H9 (cell line): ENCODE measurements around the gene MAP1B. TPM values are rescaled to one million over a fixed set of nuclear protein-coding genes. Genes with fewer than 3 reads are reported as not detected.

Experiments used
- DNase-seq: peaks from one replicate; pipeline ENCODE4 v3.0.0-alpha.2; 2017
- H2AFZ ChIP-seq: one replicate; pipeline ENCODE4 v1.6.1; 2013; ENCODE audit warnings: mild to moderate bottlenecking, low read length, control low read depth, moderate library complexity
- H2AK5ac ChIP-seq: 2 replicates; pipeline ENCODE4 v1.6.1; 2013; ENCODE audit warnings: low read length, control low read depth, mixed read lengths; ENCODE audit not compliant: insufficient read length
- H2BK120ac ChIP-seq: one replicate; pipeline ENCODE4 v1.6.1; 2013; ENCODE audit warnings: low read depth, mild to moderate bottlenecking, low read length, control low read depth, inconsistent platforms; ENCODE audit not compliant: poor library complexity, severe bottlenecking
- H2BK12ac ChIP-seq: 2 replicates; pipeline ENCODE4 v1.6.1; 2013; ENCODE audit warnings: low read length, control low read depth, mixed read lengths, low read depth; ENCODE audit not compliant: insufficient read length
- H2BK15ac ChIP-seq: 2 replicates; pipeline ENCODE4 v1.6.1; 2013; ENCODE audit warnings: low read depth, low read length, control low read depth
- H2BK20ac ChIP-seq: one replicate; pipeline ENCODE4 v1.6.1; 2013; ENCODE audit warnings: low read depth, mild to moderate bottlenecking, low read length, control low read depth, inconsistent platforms; ENCODE audit not compliant: poor library complexity, severe bottlenecking
- H2BK5ac ChIP-seq: 2 replicates; pipeline ENCODE4 v1.6.1; 2013; ENCODE audit warnings: low read length, control low read depth, mixed read lengths; ENCODE audit not compliant: insufficient read length
- H3K14ac ChIP-seq: 2 replicates; pipeline ENCODE4 v1.6.1; 2013; ENCODE audit warnings: low read length, control low read depth; ENCODE audit not compliant: insufficient read depth
- H3K18ac ChIP-seq: 2 replicates; pipeline ENCODE4 v1.6.1; 2013; ENCODE audit warnings: low read depth, mild to moderate bottlenecking, mixed read lengths, low read length, control low read depth; ENCODE audit not compliant: insufficient read length
- H3K23ac ChIP-seq: 2 replicates; pipeline ENCODE4 v1.6.1; 2013; ENCODE audit warnings: low read length, control low read depth, mixed read lengths, low read depth; ENCODE audit not compliant: insufficient read length
- H3K23me2 ChIP-seq: 2 replicates; pipeline ENCODE4 v1.6.1; 2013; ENCODE audit warnings: low read depth, mild to moderate bottlenecking, mixed read lengths, low read length, control low read depth; ENCODE audit not compliant: insufficient read length, poor library complexity, severe bottlenecking
- H3K27ac ChIP-seq: 2 replicates; pipeline ENCODE4 v1.5.1; 2013; ENCODE audit warnings: low read length, control low read depth, mixed read lengths, low read depth; ENCODE audit not compliant: insufficient read length
- H3K27me3 ChIP-seq: 2 replicates; pipeline ENCODE4 v1.6.1; 2013; ENCODE audit warnings: low read length, control low read depth, inconsistent platforms; ENCODE audit not compliant: insufficient read depth
- H3K4ac ChIP-seq: 2 replicates; pipeline ENCODE4 v1.6.1; 2013; ENCODE audit warnings: low read depth, mild to moderate bottlenecking, control low read depth, inconsistent platforms, low read length, moderate library complexity
- H3K4me1 ChIP-seq: 2 replicates; pipeline ENCODE4 v1.6.1; 2013; ENCODE audit warnings: low read length, control low read depth, inconsistent platforms; ENCODE audit not compliant: insufficient read depth
- H3K4me2 ChIP-seq: 2 replicates; pipeline ENCODE4 v1.6.1; 2013; ENCODE audit warnings: low read length, control low read depth, mixed read lengths; ENCODE audit not compliant: insufficient read length, insufficient read depth
- H3K56ac ChIP-seq: 2 replicates; pipeline ENCODE4 v1.6.1; 2013; ENCODE audit warnings: low read depth, mild to moderate bottlenecking, mixed read lengths, low read length, control low read depth; ENCODE audit not compliant: insufficient read length
- H3K79me1 ChIP-seq: 2 replicates; pipeline ENCODE4 v1.6.1; 2013; ENCODE audit warnings: low read depth, mild to moderate bottlenecking, moderate library complexity, low read length, control low read depth, inconsistent platforms; ENCODE audit not compliant: insufficient read depth, poor library complexity, severe bottlenecking
- H3K79me2 ChIP-seq: 2 replicates; pipeline ENCODE4 v1.6.1; 2013; ENCODE audit warnings: low read length, control low read depth, inconsistent platforms; ENCODE audit not compliant: insufficient read depth
- H3K9ac ChIP-seq: 2 replicates; pipeline ENCODE4 v1.6.1; 2013; ENCODE audit warnings: low read length, control low read depth, mixed read lengths; ENCODE audit not compliant: insufficient read length; ENCODE audit errors: extremely low read depth
- H3K9me3 ChIP-seq: one replicate; pipeline ENCODE4 v1.6.1; 2013; ENCODE audit warnings: low read depth, low read length, inconsistent platforms; ENCODE audit not compliant: control insufficient read depth
- H3T11ph ChIP-seq: one replicate; pipeline ENCODE4 v1.6.1; 2013; ENCODE audit warnings: mild to moderate bottlenecking, low read length, control low read depth, inconsistent platforms
- H4K20me1 ChIP-seq: one replicate; pipeline ENCODE4 v1.6.1; 2013; ENCODE audit not compliant: control insufficient read depth, insufficient read length, insufficient read depth
- H4K5ac ChIP-seq: 2 replicates; pipeline ENCODE4 v1.6.1; 2013; ENCODE audit warnings: low read depth, mild to moderate bottlenecking, mixed read lengths, low read length, control low read depth; ENCODE audit not compliant: insufficient read length
- H4K8ac ChIP-seq: replicated peaks from 2 replicates; pipeline ENCODE4 v1.6.1; 2013; ENCODE audit warnings: low read length, control low read depth, mixed read lengths, low read depth; ENCODE audit not compliant: insufficient read length
- H4K91ac ChIP-seq: 2 replicates; pipeline ENCODE4 v1.6.1; 2013; ENCODE audit warnings: low read depth, mild to moderate bottlenecking, moderate library complexity, mixed read lengths, low read length, control low read depth; ENCODE audit not compliant: insufficient read length
- H3K27ac Mint-ChIP-seq, 3 experiments: 2 replicates in 2 of 3; 3 replicates in 1 of 3; pipeline ENCODE4 v1.8.0; 2020 to 2021; ENCODE audit warnings: mixed read lengths in 3 of 3, mild to moderate bottlenecking in 1 of 3, moderate library complexity in 1 of 3
- H3K27me3 Mint-ChIP-seq: 2 replicates; pipeline ENCODE4 v1.8.0; 2021; ENCODE audit warnings: low read depth, mild to moderate bottlenecking, moderate library complexity, mixed read lengths
- H3K36me3 Mint-ChIP-seq, 3 experiments: 2 replicates in 2 of 3; 3 replicates in 1 of 3; pipeline ENCODE4 v1.8.0; 2020 to 2021; ENCODE audit warnings: low read depth in 3 of 3, mixed read lengths in 3 of 3; ENCODE audit not compliant: insufficient read depth in 1 of 3
- H3K4me1 Mint-ChIP-seq, 2 experiments: 2 replicates each; pipeline ENCODE4 v1.8.0; 2020; ENCODE audit warnings: mixed read lengths in 2 of 2
- H3K4me3 Mint-ChIP-seq, 2 experiments: 2 replicates in 1 of 2; 3 replicates in 1 of 2; pipeline ENCODE4 v1.8.0; 2020 to 2021; ENCODE audit warnings: mild to moderate bottlenecking in 2 of 2, mixed read lengths in 2 of 2, moderate library complexity in 1 of 2
- H3K9me3 Mint-ChIP-seq, 2 experiments: 2 replicates in 1 of 2; 3 replicates in 1 of 2; pipeline ENCODE4 v1.8.0; 2020; ENCODE audit warnings: mild to moderate bottlenecking in 2 of 2, mixed read lengths in 2 of 2, moderate library complexity in 1 of 2
- WGBS: extraction: QIAGEN DNeasy Blood & Tissue Kit; methylation state at CpG from one replicate; pipeline ENCODE4 v1.1.7; 2013; ENCODE audit warnings: missing lambda C conversion rate, low lambda C conversion rate, mixed read lengths; ENCODE audit not compliant: insufficient read length; ENCODE audit errors: extremely low coverage; 5-methylcytosine and 5-hydroxymethylcytosine counted together
- total RNA-seq: library from RNA; stranded (reverse); gene quantifications from 2 replicates; pipeline ENCODE4 v1.2.1, GENCODE V29; 2021
- TF ChIP-seq, protein P1 (sequence below): fragments of 200-600 bp; sonication (generic); conservative IDR thresholded peaks from 3 replicates; pipeline ENCODE4 v1.8.0; 2021; ENCODE audit warnings: antibody characterized with exemption, mild to moderate bottlenecking

Gene MAP1B
- total RNA-seq, 1 experiment from 2014 or later = 67.5 TPM

- no peaks in the 10 kb centered on the region for H3K27me3 Mint-ChIP-seq
- no peak overlapping the region for H3T11ph ChIP-seq
- no peak overlapping the region for H2BK5ac ChIP-seq
- no peak overlapping the region for H3K4me2 ChIP-seq
- no peak overlapping the region for H3K56ac ChIP-seq
- no peak for DNase-seq
- TF ChIP-seq, protein P1, sequence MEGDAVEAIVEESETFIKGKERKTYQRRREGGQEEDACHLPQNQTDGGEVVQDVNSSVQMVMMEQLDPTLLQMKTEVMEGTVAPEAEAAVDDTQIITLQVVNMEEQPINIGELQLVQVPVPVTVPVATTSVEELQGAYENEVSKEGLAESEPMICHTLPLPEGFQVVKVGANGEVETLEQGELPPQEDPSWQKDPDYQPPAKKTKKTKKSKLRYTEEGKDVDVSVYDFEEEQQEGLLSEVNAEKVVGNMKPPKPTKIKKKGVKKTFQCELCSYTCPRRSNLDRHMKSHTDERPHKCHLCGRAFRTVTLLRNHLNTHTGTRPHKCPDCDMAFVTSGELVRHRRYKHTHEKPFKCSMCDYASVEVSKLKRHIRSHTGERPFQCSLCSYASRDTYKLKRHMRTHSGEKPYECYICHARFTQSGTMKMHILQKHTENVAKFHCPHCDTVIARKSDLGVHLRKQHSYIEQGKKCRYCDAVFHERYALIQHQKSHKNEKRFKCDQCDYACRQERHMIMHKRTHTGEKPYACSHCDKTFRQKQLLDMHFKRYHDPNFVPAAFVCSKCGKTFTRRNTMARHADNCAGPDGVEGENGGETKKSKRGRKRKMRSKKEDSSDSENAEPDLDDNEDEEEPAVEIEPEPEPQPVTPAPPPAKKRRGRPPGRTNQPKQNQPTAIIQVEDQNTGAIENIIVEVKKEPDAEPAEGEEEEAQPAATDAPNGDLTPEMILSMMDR = no peak
- H4K8ac ChIP-seq = no peak overlapping the region
- no peak overlapping the region for H4K91ac ChIP-seq
- H3K27ac ChIP-seq = no peak overlapping the region
- no peak overlapping the region for H2AFZ ChIP-seq
- H2BK12ac ChIP-seq = no peak overlapping the region
- no peak overlapping the region for H2BK15ac ChIP-seq
- peaks cover 7 to 17% (median 14%) of the 10 kb centered on the region in 3 experiments; a peak in 6 of 7 replicates for H3K36me3 Mint-ChIP-seq
- H4K20me1 ChIP-seq = no peaks in the 10 kb centered on the region
- no peak overlapping the region for H4K5ac ChIP-seq
- no peaks in the 10 kb centered on the region for H3K23me2 ChIP-seq
- no peak overlapping the region for H2BK20ac ChIP-seq
- H3K79me1 ChIP-seq = no peaks in the 10 kb centered on the region
- H3K79me2 ChIP-seq = peaks cover 2% of the 10 kb centered on the region; the same call in 1 of the 2 replicates
- H2AK5ac ChIP-seq = no peak overlapping the region
- no peaks in the 10 kb centered on the region for H3K9me3 Mint-ChIP-seq
- peaks cover 10% of the 10 kb centered on the region; the same call in 1 of the 2 replicates for H3K4me1 ChIP-seq
- H3K27ac Mint-ChIP-seq = peak overlapping the region in 2 of 3 experiments; percentile 12 to 80; a peak in 3 of 7 replicates
- no peak overlapping the region for H3K23ac ChIP-seq
- no peaks in the 10 kb centered on the region for H3K27me3 ChIP-seq
- H3K4ac ChIP-seq = no peak overlapping the region
- H3K9ac ChIP-seq = no peak overlapping the region
- H3K18ac ChIP-seq = no peak overlapping the region
- no peak overlapping the region for H2BK120ac ChIP-seq
- peaks cover 53 to 55% of the 10 kb centered on the region in 2 experiments for H3K4me1 Mint-ChIP-seq
- no peaks in the 10 kb centered on the region for H3K9me3 ChIP-seq
- H3K14ac ChIP-seq = no peak overlapping the region
- WGBS = no CpG with 5 or more reads among the region's 1 CpG
- H3K4me3 Mint-ChIP-seq = no peak overlapping the region
These were observed 18.8 kb downstream of the MAP1B start for GRCh38 chr5:72125941-72126620.
